RWPE2 (cell line): ENCODE measurements around the gene IQGAP2.

ENCODE experiments used
- ATAC-seq: fragments of 200-7000 bp; cut with Tn5 transposase; 3 replicates; pipeline ENCODE4 v1.9.1; 2021; ENCODE audit warnings: low read depth
- DNase-seq: peaks from one replicate; pipeline ENCODE4 v3.0.0-alpha.2; 2020; ENCODE audit warnings: low spot score
- H3K27ac ChIP-seq: fragments of 450-650 bp; 2 replicates; pipeline ENCODE4 v1.5.1; 2017; ENCODE audit warnings: mild to moderate bottlenecking; ENCODE audit not compliant: poor library complexity, severe bottlenecking
- H3K27me3 ChIP-seq: fragments of 250-450 bp; sonication (Bioruptor Pico); 2 replicates; pipeline ENCODE4 v1.5.1; 2021; ENCODE audit warnings: mild to moderate bottlenecking, moderate library complexity; ENCODE audit not compliant: insufficient read depth, poor library complexity, severe bottlenecking
- H3K36me3 ChIP-seq: fragments of 250-450 bp; sonication (Bioruptor Pico); 2 replicates; pipeline ENCODE4 v1.5.1; 2020; ENCODE audit warnings: low read depth, mild to moderate bottlenecking, moderate library complexity
- H3K4me1 ChIP-seq: fragments of 250-450 bp; sonication (Bioruptor Pico); 2 replicates; pipeline ENCODE4 v1.5.1; 2021; ENCODE audit warnings: mild to moderate bottlenecking, moderate library complexity; ENCODE audit not compliant: insufficient read depth, poor library complexity, severe bottlenecking
- H3K4me3 ChIP-seq: fragments of 250-450 bp; sonication (Bioruptor Pico); 2 replicates; pipeline ENCODE4 v1.5.1; 2021; ENCODE audit warnings: mild to moderate bottlenecking, moderate library complexity; ENCODE audit not compliant: severe bottlenecking
- H3K9me3 ChIP-seq: fragments of 250-450 bp; sonication (Bioruptor Pico); 2 replicates; pipeline ENCODE4 v1.5.1; 2021; ENCODE audit warnings: mild to moderate bottlenecking, moderate library complexity; ENCODE audit not compliant: severe bottlenecking
- TF ChIP-seq, protein P1 (sequence below): fragments of 450-650 bp; IDR thresholded peaks from one replicate; pipeline ENCODE4 v1.5.1; 2017; ENCODE audit warnings: mild to moderate bottlenecking, moderate library complexity; ENCODE audit not compliant: poor library complexity, severe bottlenecking

IQGAP2 gene

DNA sequence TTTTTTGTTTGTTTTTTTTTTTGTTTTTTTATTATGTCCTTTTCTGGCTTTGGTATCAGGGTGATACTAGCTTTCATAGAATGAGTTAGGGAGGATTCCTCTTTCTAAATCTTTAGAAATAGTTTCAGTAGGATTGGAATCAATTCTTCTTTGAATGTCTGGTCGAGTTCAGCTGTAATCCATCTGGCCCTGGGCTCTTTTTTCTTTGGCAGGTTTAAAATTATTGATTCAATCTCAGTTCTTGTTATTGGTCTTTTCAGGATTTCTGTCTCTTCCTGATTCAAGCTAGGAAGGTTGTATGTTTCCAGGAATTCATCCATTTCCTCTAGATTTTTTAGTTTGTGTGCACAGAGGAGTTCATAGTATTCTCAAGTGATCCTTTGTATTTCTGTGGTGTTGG is 34.9 kb downstream of the IQGAP2 start:
- TF ChIP-seq, protein P1, sequence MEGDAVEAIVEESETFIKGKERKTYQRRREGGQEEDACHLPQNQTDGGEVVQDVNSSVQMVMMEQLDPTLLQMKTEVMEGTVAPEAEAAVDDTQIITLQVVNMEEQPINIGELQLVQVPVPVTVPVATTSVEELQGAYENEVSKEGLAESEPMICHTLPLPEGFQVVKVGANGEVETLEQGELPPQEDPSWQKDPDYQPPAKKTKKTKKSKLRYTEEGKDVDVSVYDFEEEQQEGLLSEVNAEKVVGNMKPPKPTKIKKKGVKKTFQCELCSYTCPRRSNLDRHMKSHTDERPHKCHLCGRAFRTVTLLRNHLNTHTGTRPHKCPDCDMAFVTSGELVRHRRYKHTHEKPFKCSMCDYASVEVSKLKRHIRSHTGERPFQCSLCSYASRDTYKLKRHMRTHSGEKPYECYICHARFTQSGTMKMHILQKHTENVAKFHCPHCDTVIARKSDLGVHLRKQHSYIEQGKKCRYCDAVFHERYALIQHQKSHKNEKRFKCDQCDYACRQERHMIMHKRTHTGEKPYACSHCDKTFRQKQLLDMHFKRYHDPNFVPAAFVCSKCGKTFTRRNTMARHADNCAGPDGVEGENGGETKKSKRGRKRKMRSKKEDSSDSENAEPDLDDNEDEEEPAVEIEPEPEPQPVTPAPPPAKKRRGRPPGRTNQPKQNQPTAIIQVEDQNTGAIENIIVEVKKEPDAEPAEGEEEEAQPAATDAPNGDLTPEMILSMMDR: no peak
- H3K4me1 ChIP-seq: no peaks in the 10 kb centered on the region
- H3K27ac ChIP-seq: no peak overlapping the region
- peaks cover 3% of the 10 kb centered on the region for H3K9me3 ChIP-seq
- no peak overlapping the region for H3K4me3 ChIP-seq
- ATAC-seq (no peak), DNase-seq (no peak)
- H3K27me3 ChIP-seq: no peaks in the 10 kb centered on the region
- H3K36me3 ChIP-seq: no peaks in the 10 kb centered on the region

DNA sequence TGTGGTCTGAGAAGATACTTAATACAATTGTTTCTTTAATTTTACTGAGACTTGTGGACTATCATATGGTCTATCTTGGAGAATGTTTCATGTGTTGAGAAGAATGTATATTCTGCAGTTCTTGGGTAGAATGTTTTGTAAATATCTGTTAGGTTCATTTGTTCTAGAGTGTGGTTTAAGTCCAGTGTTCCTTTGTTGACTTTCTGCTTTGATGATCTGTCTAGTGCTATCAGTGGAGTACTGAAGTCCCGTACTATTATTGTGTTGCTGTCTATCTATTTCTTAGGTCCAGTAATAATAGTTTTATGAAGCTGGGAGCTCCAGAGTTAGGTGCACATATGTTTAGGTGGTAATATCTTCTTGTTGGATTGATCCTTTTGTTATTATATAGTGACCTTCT is 36.1 kb downstream of the IQGAP2 start:
- H3K9me3 ChIP-seq: peaks cover 3% of the 10 kb centered on the region
- TF ChIP-seq, protein P1: no peak
- ATAC-seq: no peak
- no peaks in the 10 kb centered on the region for H3K36me3 ChIP-seq
- H3K27ac ChIP-seq: no peak overlapping the region
- no peak for DNase-seq
- H3K4me3 ChIP-seq: no peak overlapping the region
- H3K4me1 ChIP-seq: no peaks in the 10 kb centered on the region
- no peaks in the 10 kb centered on the region for H3K27me3 ChIP-seq

DNA sequence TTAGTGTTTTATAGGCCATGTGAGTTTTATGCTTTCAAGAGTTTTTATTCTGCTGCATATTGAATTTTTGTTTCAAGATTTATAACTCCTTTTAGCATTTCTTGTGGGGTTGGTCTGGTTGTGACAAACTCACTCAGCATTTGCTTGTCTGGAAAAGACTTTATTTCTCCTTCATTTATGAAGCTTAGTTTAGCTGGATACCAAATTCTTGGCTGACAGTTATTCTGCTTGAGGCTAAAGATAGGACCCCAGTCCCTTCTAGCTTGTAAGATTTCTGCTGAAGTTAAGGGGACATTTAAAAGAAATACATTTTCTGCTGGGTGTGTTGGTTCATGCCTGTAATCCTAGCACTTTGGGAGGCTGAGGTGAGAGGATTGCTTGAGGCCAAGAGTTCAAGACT is 36.8 kb downstream of the IQGAP2 start:
- Histone ChIP-seq H3K4me1 (no peaks in the 10 kb centered on the region), H3K9me3 (peaks cover 3% of the 10 kb centered on the region), H3K27ac (no peak overlapping the region), H3K27me3 (no peaks in the 10 kb centered on the region), H3K4me3 (no peak overlapping the region), H3K36me3 (no peaks in the 10 kb centered on the region)
- TF ChIP-seq, protein P1: no peak
- DNase-seq (no peak), ATAC-seq (no peak)

DNA sequence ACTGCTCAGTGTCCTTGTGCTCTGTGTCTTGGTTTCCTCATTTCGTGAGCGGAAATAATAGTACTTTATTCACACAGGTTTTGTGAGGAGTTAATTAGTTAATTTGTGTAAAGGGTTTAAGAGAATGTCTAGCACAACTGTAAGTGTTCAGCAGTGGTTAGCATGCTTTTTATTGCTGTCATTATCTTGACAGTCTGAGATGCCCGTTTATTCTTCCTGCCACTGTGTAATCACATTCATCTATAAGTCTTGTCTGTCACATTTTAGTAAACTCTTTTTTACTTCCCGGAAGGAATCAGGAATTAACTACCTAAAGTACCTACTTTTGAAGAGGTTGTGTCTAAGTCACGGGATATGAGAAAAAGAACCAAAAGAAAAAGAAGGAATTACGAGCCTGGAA is 38.0 kb downstream of the IQGAP2 start:
- no peaks in the 10 kb centered on the region for H3K27me3 ChIP-seq
- DNase-seq (no peak), ATAC-seq (no peak)
- no peaks in the 10 kb centered on the region for H3K36me3 ChIP-seq
- no peak overlapping the region for H3K4me3 ChIP-seq
- TF ChIP-seq, protein P1: no peak
- H3K9me3 ChIP-seq: peaks cover 3% of the 10 kb centered on the region
- no peak overlapping the region for H3K27ac ChIP-seq
- H3K4me1 ChIP-seq: no peaks in the 10 kb centered on the region

DNA sequence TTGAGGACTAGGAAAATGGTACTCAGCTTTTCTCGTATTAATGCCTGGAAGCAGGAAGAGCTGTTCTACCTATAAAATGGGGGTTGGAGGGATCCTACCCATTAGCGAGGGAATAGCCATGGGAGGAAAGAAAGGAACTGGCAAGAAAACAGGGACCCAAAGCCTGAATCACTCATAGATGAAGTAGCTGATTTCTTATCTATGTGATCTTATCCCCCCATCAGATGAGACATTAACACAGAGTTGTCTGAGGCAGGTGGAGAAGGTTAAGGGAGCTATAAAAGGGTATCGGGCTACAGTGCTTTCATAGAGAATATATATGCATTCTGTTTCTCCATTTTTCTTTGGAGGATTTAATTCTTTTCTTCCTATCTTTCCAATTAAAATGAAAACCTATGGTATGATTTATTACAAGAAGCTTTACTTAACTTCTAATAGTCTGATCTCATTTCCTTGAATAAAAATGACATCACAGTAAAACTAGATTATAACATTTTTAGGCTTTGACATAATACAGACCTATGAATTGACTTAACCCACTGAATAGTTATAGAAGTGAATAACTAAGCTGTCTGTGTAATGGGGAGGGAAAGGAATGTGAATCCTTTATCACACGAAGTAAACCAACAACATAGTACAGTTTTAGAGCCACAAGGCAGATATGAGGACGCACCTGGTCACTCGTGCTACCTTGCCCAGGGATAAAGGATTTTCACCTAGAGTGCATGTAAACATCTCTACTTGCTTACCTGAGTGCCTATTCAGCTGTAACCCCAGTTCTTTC is 39.0 kb downstream of the IQGAP2 start:
- Histone ChIP-seq H3K9me3 (peaks cover 3% of the 10 kb centered on the region), H3K4me1 (no peaks in the 10 kb centered on the region), H3K36me3 (no peaks in the 10 kb centered on the region), H3K4me3 (no peak overlapping the region), H3K27ac (no peak overlapping the region), H3K27me3 (no peaks in the 10 kb centered on the region)
- DNase-seq (no peak), ATAC-seq (no peak)
- TF ChIP-seq, protein P1: no peak
